ENCODE measurements around the gene ZNF414.

Gene ZNF414

DNA sequence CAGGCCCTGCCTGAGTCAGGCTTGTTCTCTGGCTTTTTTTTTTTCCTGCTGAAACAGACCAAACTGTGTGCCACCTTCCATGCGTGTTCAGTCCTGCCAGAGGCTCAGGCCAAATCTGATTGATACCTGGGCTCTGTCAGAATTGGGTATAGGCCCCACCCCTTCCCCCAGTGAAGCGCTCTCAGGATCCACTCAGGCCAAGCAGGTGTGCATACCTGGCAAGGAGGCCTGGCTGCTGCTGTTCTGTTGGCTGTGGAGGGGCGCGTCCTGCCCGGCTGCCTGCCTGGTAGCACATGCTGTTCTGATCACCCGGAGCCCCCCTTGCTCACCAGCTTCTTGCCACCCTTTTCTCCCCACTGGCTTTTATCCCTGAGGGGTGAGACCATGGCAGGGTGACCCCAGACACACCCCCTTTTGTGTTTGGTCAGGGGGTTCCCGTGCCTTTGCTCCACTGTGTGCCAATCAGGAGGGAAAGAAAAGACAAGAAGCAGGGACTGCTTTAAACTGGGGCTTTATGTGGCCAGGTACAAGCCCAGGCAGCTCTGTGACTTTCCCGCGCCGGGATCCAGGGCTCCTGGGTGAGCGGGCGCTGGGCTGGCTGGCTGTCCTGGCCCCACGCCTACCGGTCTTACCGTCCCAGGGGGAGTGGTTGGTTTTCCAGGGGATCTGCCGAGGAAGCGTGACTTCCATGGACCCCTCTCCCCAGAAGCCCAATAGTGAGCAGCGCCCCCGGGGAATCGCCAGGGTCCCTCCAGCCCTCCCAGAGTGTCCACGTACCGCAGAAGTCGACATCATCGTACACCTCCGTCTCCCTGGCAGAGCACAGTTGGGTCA lies 24.2 kb downstream of the ZNF414 start:
- DNase-seq, result no peak

DNA sequence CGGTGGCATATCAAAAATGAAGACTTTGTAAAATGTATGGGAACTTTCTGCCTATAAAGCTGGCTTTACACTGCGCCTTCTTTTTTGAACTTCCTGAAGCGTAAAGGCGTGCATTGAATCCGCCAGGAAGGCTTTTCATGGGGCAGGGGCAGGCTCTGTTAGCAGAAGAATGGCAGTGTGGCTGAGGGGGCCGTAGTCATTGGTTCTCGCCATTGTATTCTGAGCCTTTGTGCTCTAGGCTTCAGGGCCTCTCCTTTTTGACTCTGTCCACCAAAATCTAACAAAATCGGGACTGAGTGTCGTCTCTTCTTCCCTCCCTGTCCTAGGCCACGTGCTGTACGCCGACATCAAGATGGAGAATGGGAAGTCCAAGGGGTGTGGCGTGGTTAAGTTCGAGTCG lies 25.6 kb downstream of the ZNF414 start:
- DNase-seq, result no peak

DNA sequence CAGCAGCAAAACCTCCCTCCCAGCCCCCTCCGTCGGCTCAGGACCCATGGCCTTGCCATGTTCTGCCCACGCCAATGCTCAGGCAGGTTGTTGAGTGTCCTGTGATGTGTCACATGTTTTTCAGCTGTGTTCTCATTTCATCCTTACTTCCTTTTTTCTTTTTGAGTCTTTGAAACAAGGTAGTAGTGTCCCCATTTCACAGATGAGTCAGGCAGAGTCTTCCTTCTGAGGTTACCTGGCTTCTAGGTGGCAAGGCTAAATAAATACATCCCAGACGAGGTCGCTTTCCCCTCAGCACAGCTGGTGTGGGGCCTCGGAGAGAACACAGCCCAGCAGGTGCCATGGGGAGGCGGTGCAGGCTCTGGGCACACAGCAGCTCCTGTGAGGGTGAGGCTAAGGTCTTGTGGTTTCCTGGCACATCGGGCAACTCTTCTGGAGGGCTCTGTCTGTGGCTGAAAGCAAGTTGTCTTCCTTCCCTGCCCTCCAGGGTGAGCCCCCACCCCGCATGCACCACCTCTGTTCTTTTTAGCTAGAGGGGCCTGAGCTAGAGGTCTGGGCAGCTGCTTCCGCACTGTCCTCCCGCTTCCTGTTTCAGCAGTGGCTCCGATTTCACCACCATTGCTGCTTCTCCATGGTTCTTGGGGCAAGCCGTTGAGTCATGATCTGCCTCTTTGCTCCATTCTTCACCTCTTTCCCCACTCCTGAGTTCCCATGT lies 26.7 kb downstream of the ZNF414 start:
- DNase-seq, result no peak

DNA sequence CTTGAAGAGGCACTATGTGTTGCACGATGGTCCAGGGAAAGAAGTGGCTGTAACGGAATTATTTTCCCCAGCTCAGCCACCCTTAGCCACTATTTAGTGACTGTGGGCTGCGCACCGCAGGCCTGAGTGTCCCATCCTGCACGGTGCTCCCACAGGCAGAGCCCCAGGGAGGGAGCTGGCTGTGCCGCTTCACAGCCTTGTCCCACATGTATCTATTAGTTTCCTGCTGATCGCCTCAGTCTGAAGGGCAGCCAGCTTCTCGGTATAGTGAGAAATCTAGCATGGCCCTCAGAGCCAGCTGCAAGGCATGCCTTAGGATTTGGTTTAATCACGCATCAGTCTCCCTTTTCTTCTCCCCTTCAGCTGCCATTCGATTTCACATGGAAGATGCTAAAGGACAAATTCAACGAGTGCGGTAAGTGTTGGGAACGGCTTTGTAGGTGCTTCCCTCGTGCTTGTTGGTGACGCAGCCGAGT lies 27.3 kb downstream of the ZNF414 start:
- no peak for DNase-seq

DNA sequence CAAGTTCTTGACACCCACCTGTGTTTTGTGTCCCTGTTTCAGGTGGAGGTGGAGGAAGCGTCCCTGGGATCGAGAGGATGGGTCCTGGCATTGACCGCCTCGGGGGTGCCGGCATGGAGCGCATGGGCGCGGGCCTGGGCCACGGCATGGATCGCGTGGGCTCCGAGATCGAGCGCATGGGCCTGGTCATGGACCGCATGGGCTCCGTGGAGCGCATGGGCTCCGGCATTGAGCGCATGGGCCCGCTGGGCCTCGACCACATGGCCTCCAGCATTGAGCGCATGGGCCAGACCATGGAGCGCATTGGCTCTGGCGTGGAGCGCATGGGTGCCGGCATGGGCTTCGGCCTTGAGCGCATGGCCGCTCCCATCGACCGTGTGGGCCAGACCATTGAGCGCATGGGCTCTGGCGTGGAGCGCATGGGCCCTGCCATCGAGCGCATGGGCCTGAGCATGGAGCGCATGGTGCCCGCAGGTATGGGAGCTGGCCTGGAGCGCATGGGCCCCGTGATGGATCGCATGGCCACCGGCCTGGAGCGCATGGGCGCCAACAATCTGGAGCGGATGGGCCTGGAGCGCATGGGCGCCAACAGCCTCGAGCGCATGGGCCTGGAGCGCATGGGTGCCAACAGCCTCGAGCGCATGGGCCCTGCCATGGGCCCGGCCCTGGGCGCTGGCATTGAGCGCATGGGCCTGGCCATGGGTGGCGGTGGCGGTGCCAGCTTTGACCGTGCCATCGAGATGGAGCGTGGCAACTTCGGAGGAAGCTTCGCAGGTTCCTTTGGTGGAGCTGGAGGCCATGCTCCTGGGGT lies 28.2 kb downstream of the ZNF414 start:
- DNase-seq, result no peak

DNA sequence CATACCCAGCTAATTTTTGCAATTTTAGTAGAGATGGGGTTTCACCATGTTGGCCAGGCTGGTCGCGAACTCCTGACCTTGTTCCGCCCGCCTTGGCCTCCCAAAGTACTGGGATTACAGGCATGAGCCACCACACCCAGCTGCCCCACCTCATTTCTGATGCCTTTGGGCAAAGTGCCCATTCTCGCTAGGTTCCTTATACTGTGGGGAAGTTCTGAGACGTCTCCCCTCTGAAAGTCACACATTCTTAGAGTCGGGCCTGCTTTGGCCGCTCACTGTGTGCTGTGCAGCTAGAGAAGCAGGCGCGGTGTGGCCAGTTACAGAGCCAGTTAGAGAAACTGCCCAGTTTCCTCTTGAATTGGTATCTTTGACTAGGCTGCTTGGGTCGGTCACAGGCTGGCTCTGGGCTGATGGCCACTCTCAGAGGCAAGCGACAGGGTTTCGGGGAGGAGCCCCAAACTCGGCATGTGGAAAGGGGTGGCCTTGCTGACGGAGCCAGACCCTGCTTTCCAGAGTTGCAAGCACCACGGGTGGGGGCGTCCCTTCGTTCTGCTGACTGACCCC lies 29.6 kb downstream of the ZNF414 start:
- no peak for DNase-seq

DNA sequence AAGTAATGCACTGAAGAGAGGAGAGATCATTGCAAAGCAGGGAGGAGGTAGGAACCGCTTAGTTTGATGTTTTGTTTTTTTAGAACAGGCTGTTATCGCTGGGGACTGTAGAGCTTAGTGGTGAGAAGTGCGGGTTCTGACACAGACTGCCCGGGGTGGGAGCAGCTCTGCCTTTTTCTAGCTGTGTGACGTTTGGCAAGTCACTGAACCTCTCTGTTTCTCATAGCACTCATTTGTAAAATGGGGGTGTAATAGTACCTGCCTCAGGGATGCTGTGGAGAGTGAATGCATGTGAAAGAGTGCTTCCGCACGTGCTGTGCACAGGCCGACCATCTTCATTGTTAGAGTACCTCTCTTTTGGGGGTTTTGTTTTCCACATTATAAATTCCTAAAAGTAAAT lies 30.8 kb downstream of the ZNF414 start:
- no peak for DNase-seq

DNA sequence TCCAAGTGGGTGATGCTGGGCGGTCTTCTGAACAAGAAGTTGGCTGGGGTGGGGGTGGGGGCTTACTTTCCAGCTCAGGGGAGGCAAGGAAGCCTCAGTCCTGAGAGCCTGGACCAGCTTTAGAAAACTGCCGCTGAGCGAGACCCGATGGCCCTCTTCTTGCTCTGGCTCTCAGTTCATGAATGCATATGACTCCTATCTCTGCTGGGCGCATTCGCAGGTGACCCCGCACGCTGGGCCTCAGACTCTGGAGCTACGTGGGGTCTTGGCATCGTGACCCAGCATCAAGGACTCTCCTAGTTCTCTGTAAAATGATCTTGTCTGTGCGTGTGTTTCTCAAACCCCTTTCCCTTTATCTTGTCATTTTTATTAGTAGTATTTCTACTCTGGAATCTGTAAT lies 31.3 kb downstream of the ZNF414 start:
- DNase-seq, result no peak

DNA sequence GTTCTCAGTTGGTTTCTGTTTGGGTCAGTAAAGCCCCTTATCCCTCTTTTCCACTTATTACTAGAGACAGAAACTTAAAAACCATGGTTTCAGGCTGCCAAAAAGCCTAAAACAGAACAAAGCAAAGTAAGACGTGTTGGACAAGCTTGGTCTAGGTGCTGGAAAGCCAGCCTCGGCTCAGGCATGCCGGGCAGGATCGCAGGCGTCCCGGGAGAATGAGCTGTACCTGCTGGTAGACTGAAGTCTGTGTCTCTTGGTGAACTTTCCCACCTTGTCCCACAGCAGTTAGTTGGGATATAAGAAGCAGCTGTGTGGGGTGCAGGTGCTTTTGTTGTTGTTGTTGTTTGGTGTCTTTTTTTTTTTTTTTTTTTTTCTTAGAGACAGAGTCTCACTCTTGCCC lies 32.4 kb downstream of the ZNF414 start:
- no peak for DNase-seq

DNA sequence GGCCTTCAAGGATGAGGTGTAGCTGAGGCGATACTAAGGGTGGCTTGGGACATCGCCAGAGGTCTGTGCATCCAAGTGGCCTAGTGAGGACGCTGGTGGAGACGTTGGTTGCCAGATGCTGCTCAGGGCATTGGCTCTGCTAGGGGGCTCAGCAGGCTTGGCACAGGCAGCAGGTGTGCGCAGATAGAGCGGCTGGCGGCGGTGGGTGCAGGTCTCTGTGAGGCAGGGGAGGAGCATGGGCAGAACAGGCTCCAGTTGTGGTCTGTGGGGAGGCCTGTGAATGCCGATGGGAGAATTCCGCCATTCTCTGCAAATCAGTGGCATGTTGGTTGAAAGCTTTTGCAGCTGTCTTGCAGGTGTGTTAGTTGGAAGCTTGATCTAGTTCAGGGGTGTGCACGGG lies 32.8 kb downstream of the ZNF414 start:
- no peak for DNase-seq

DNA sequence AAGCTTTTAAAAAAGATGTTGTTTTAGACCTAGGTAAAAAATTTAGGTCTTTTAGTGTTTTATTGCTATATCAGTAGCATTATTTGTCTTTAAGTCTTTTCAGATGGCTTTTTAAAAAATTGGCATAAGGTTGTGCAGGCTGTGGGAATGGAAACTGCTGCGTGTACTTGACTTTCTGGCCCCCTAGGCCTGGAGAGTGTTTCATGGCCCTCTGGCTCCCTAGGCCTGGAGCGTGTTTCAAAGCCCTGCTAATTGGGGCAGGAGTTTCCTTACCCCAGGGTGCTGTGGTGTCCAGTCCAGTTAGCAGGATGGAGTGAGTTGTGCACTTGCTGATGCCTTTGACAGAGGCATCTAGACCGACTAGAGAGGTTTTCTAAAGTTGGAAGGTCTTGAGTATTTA lies 35.4 kb downstream of the ZNF414 start:
- no peak for DNase-seq

DNA sequence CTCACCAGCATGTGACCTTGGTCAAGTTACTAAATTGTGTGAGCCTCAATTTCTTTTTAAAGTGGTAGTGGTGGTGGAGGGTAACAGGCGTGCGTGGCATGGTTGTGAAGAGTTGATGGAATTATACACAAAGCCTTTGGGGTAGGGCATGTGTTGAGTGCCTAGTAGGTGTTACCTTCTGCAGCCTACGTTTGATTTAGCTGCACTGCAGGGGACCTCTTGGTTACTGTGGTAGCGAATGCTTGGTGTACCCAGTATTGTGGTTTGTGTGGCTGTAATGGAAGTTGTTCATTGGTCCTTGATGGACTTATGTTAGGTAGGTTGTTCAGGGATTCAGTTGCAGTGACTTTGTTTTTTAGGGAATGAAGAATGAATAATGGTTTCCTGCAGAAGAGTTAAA lies 36.1 kb downstream of the ZNF414 start:
- no peak for DNase-seq

DNA sequence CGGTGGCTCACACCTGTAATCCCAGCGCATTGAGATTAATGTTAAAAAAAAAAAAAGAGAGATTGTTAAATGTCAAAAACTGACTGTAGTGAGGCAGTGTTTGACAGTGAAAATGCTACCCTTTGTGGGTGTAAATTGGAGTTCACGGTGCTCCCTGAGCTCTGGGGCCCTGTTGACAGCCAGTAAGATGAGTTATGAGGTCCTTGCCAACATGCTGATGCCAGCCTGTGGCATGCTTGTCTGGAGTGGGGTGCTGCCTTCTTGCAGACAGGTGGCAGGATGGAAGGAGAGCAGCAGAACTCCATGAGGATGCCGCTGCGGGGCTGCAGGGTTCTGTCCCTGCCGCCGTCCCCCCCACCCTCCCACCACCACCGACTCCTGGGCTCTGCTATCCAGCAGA lies 37.4 kb downstream of the ZNF414 start:
- DNase-seq, result no peak

DNA sequence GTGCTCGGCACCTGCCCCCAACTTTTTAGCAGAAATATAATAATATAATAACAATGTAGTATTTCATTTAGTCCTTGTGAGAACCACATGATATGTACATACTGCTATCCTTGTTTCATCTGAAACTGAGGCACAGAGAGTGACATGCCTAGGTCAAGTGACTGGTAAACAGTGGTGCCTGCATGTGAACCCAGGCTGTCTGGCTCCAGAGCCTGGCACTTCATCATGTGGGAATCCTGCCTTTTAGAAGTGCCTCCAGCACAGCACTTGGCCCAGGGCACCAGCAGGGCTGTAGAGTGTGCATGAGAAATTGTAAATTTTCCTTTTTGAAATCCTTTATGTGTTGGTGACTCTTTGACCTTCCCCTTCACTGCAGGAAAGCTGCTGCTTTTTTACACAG lies 39.0 kb downstream of the ZNF414 start:
- no peak for DNase-seq

DNA sequence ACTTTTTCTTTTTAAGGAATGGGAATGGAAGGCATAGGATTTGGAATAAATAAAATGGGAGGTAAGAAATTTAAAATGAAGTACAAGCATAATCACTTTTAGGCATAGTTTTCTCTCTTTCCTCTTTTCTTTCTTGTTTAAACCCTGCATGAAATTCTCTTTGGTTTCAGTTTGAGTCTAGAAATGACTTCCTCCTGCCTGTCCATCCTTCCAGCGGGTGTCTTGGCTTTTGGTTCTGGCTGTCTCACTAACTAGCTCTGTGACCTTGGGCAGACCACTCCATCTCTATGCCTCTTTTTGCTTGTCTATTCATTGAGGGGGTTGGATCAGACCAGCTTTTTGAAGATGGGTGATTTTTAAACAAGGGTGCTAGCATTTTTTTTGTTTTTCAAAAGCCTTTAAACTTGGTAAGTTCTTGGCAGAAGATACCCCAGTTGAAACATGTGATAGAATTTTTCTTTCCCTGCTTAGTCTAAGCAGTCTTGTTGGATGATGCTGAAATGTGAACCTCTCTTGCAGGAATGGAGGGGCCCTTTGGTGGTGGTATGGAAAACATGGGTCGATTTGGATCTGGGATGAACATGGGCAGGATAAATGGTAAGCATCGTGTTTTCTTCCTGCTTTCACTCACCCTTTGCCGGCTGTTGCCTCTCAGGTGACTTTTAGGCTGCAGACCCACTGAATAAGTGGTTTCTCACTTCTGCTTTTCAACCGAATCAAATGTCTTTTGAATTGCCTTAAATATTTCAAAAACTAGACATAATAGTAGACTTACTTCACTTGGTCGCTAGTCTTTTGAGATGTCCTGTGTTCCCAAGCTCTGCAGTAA lies 40.1 kb downstream of the ZNF414 start:
- DNase-seq, result no peak

DNA sequence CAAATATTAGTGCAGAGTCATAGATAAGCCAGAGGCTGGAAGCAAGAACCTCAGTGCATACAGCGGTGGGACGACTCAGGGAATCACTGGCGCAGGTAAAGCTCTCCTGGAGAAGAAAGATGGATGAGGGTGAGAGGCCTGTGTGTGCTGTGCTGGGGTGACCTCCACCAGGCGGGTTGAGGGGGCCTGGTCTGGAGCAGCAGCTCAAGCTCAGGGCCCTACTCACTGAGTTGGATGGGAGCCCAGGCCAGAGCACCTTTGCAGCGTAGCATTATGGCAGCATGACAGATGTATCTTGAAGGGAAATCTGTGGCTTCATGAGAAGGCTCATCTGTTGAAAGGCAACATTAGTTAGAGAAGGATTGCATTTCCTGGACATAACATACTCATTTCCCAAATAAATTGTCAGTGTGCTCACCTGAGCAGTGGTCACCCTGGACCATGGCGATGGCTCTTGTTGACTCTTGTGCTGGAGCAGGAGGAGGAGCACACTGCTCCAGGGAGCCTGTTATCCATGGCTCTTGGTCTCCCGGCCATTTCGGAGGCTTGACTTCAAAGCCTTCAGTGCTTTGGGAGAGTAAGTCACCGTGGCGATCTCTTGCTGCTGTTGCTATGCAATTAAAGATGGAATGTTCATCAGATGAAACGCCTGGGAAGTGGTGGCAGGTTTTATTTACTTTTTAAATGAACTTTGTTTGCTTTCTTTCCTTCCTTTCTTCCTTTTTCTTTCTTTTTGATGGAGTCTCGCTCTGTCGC lies 44.2 kb downstream of the ZNF414 start:
- no peak for DNase-seq

DNA sequence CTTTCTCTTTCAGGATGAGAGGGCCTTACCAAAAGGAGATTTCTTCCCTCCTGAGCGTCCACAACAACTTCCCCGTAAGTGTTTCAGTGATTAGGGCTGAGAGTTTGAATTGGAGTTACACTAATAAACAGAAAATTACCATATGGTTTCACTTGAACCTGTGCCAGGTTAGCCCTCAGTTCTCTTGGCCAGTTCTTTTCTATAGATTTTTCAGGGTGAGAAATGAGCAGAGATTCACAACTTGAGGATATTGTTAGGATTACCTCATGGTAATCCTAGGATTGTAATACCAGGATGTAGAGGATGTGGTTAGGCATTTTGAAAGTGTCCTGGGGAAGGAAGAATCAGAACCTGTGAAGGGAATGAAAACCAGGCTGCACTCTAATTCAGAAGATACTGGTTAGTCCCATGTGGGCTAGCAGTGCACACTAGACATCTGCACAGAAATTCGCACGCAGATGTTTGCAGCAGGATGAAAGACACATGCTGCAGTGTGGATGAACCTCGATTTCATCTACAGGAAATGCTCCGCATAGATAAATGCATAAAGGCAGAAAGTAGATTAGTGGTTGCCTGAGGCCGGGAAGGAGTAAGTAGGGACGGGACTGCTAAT lies 45.1 kb downstream of the ZNF414 start:
- no peak for DNase-seq

DNA sequence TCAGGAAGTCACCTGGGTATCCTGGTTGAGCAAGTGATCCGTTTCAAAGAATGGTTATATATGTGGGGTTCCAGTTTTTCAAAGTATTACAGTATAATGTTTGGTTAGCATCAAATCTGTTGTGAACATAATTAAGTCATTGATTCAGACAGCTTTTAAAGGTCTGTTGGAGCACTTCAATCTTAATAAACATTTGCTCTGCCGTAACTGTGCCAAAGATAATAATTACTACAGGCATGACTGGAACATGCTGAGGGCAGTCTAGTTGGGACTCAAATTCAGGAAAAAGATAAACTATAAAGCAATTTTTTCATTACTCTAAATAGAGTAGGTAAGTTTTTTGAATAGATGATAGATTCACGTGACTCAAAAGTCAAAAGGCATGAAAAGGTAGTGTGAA lies 45.8 kb downstream of the ZNF414 start:
- no peak for DNase-seq

DNA sequence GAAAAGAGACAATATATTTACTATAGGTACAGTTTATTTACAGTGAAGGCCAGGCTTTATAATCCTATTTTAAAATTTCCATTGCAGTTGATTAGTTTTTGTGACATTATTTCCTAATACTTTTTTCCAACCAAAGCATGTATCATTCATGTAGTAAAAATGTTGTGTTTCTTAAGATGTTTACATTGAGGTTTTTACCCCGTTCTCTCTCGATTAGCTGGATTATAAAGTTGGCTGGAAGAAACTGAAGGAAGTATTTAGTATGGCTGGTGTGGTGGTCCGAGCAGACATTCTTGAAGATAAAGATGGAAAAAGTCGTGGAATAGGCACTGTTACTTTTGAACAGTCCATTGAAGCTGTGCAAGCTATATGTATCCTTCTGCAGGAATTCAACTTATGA lies 47.9 kb downstream of the ZNF414 start:
- DNase-seq, result no peak

DNA sequence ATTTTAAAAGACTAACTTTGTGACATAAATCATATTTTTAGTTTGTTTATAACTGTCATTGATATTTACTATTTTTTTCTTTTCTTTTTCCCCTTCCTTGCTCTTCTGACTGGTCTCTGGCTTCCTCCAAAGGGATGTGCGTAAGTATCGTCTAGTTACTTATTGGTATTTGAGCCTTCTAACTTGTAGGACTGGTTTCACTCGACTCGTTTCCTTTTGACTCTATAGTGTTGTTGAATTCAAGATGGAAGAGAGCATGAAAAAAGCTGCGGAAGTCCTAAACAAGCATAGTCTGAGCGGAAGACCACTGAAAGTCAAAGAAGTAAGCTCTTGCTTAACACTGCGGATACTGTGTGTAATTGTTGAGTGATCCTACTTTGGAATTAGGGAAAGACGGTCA lies 50.6 kb downstream of the ZNF414 start:
- no peak for DNase-seq

DNA sequence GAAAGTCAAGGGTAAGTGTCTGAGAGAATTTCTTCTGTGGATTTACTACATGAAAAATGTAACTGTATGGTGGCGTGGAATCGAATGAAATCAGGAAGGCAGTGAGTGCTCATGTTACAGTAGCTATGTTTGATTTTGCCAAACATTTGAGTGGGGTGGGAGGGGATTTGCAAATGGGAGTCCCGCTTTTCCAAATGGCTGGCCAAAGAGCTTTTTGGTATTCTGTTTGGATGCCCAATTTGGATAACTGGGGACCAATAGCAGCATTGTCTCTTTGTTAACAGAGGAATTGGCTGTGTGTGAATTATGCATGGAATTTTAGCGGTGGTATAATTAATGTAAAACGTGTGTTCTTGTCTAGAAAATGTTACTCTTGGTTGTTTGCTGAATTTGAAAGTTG lies 51.4 kb downstream of the ZNF414 start:
- DNase-seq, result no peak
